ENCODE measurements around the gene SHC3.
A peak's percentile ranks its signal among the peaks of the same experiment; 100 is the strongest.

Gene SHC3

DNA sequence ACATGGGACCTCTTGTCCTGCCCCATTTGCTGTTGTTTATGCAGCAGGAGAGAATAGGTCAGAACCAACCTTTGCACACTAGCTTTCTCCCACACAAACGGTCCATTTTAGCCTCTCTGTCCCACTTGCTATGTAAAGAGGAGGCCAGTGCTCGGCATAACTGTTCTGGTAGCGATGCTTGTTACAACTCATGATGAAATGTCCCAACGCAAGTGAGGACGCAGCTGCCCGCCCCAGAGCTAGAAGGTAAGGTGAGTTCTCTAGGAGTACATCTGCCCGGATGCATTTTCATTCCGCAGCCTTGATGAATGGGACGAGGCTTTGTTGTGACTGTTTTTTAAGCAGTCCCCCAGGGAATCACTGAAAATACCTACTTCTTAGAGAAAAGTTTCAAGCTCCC, 173.3 kb downstream of the SHC3 start:
- DNase-seq (ENCODE audit: low read depth) = no peak
- TF ChIP-seq CTCF (IDR thresholded peaks at IDR 0.05; ENCODE audit: control insufficient read depth, insufficient read depth, low read depth, low read length, missing control alignments) = no peak
- no peak overlapping the region for H3K4me3 ChIP-seq (ENCODE audit: control insufficient read depth, low read depth, low read length)

DNA sequence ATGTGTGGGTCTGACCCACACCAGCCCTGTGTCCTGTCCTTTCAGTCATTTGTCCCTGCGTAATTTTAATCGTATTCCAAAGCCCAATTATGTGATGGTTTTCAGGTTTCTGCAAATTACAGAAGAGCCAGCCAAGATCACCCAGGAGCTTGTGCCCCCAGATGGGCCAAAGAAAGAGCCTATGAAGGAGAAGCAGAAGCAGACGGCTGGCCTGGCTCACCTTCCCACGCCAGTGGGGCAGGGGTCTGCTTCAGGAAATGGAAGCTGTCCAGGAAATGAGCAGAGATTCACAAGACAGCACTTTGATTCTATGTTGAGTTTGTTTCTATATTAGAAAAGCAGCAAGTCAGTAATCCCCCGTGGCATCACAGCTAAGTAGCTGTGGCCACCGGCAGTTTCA, 175.6 kb downstream of the SHC3 start:
- no peak for DNase-seq (ENCODE audit: low read depth)
- H3K4me3 ChIP-seq (ENCODE audit: control insufficient read depth, low read depth, low read length) = no peak overlapping the region
- TF ChIP-seq CTCF (IDR thresholded peaks at IDR 0.05; ENCODE audit: control insufficient read depth, insufficient read depth, low read depth, low read length, missing control alignments) = no peak

- TF ChIP-seq CTCF (IDR thresholded peaks at IDR 0.05; ENCODE audit: control insufficient read depth, insufficient read depth, low read depth, low read length, missing control alignments) = no peak
- no peak for DNase-seq (ENCODE audit: low read depth)
- no peak overlapping the region for H3K4me3 ChIP-seq (ENCODE audit: control insufficient read depth, low read depth, low read length)
Observed at GRCh38 chr9:89001917-89002540, 176.6 kb downstream of the SHC3 start.

GRCh38 chr9:89000973-89001916, 177.4 kb downstream of the SHC3 start:
- peak; percentile 85 for TF ChIP-seq CTCF (IDR thresholded peaks at IDR 0.05; ENCODE audit: control insufficient read depth, insufficient read depth, low read depth, low read length, missing control alignments)
- peak overlapping the region; percentile 22; the same call in 1 of the 2 replicates for H3K4me3 ChIP-seq (ENCODE audit: control insufficient read depth, low read depth, low read length)
- DNase-seq (ENCODE audit: low read depth) = peak; percentile 25

DNA sequence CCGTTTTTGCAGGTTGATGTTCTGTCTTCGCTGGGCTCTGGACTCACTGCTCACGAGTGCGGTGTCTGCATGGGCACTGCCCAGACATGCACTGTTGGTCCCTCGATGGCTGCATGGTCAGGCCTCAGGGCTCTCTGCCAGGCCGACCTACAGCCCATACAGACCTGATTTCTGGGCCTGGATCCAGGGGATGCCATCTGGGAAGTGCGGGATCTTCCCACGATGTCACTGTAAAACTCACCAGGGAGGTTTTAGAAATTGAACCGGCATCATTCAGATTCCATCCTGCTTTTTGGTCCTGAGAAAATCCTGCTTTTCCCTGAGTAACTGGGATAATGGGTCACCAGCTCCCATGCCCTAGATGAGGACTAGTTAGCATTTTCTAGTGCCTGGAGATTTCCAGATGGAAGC, 178.2 kb downstream of the SHC3 start:
- TF ChIP-seq CTCF (IDR thresholded peaks at IDR 0.05; ENCODE audit: control insufficient read depth, insufficient read depth, low read depth, low read length, missing control alignments) = no peak
- H3K4me3 ChIP-seq (ENCODE audit: control insufficient read depth, low read depth, low read length) = no peak overlapping the region
- no peak for DNase-seq (ENCODE audit: low read depth)

- TF ChIP-seq CTCF (IDR thresholded peaks at IDR 0.05; ENCODE audit: control insufficient read depth, insufficient read depth, low read depth, low read length, missing control alignments) = no peak
- no peak for DNase-seq (ENCODE audit: low read depth)
- no peak overlapping the region for H3K4me3 ChIP-seq (ENCODE audit: control insufficient read depth, low read depth, low read length)
Observed at GRCh38 chr9:88998911-88999310, 179.7 kb downstream of the SHC3 start.

Data from AG09309 (cell line).